H9 (cell line): ENCODE results near the gene CUBN. TPM values are rescaled to one million over a fixed set of nuclear protein-coding genes. Genes with fewer than 3 reads are reported as not detected.

Experiments used
- DNase-seq: peaks from one replicate; pipeline ENCODE4 v3.0.0-alpha.2; 2017
- H2AFZ ChIP-seq: one replicate; pipeline ENCODE4 v1.6.1; 2013; ENCODE audit warnings: mild to moderate bottlenecking, low read length, control low read depth, moderate library complexity
- H2AK5ac ChIP-seq: 2 replicates; pipeline ENCODE4 v1.6.1; 2013; ENCODE audit warnings: low read length, control low read depth, mixed read lengths; ENCODE audit not compliant: insufficient read length
- H2BK120ac ChIP-seq: one replicate; pipeline ENCODE4 v1.6.1; 2013; ENCODE audit warnings: low read depth, mild to moderate bottlenecking, low read length, control low read depth, inconsistent platforms; ENCODE audit not compliant: poor library complexity, severe bottlenecking
- H2BK12ac ChIP-seq: 2 replicates; pipeline ENCODE4 v1.6.1; 2013; ENCODE audit warnings: low read length, control low read depth, mixed read lengths, low read depth; ENCODE audit not compliant: insufficient read length
- H2BK15ac ChIP-seq: 2 replicates; pipeline ENCODE4 v1.6.1; 2013; ENCODE audit warnings: low read depth, low read length, control low read depth
- H2BK20ac ChIP-seq: one replicate; pipeline ENCODE4 v1.6.1; 2013; ENCODE audit warnings: low read depth, mild to moderate bottlenecking, low read length, control low read depth, inconsistent platforms; ENCODE audit not compliant: poor library complexity, severe bottlenecking
- H2BK5ac ChIP-seq: 2 replicates; pipeline ENCODE4 v1.6.1; 2013; ENCODE audit warnings: low read length, control low read depth, mixed read lengths; ENCODE audit not compliant: insufficient read length
- H3K14ac ChIP-seq: 2 replicates; pipeline ENCODE4 v1.6.1; 2013; ENCODE audit warnings: low read length, control low read depth; ENCODE audit not compliant: insufficient read depth
- H3K18ac ChIP-seq: 2 replicates; pipeline ENCODE4 v1.6.1; 2013; ENCODE audit warnings: low read depth, mild to moderate bottlenecking, mixed read lengths, low read length, control low read depth; ENCODE audit not compliant: insufficient read length
- H3K23ac ChIP-seq: 2 replicates; pipeline ENCODE4 v1.6.1; 2013; ENCODE audit warnings: low read length, control low read depth, mixed read lengths, low read depth; ENCODE audit not compliant: insufficient read length
- H3K23me2 ChIP-seq: 2 replicates; pipeline ENCODE4 v1.6.1; 2013; ENCODE audit warnings: low read depth, mild to moderate bottlenecking, mixed read lengths, low read length, control low read depth; ENCODE audit not compliant: insufficient read length, poor library complexity, severe bottlenecking
- H3K27ac ChIP-seq: 2 replicates; pipeline ENCODE4 v1.5.1; 2013; ENCODE audit warnings: low read length, control low read depth, mixed read lengths, low read depth; ENCODE audit not compliant: insufficient read length
- H3K27me3 ChIP-seq: 2 replicates; pipeline ENCODE4 v1.6.1; 2013; ENCODE audit warnings: low read length, control low read depth, inconsistent platforms; ENCODE audit not compliant: insufficient read depth
- H3K4ac ChIP-seq: 2 replicates; pipeline ENCODE4 v1.6.1; 2013; ENCODE audit warnings: low read depth, mild to moderate bottlenecking, control low read depth, inconsistent platforms, low read length, moderate library complexity
- H3K4me1 ChIP-seq: 2 replicates; pipeline ENCODE4 v1.6.1; 2013; ENCODE audit warnings: low read length, control low read depth, inconsistent platforms; ENCODE audit not compliant: insufficient read depth
- H3K4me2 ChIP-seq: 2 replicates; pipeline ENCODE4 v1.6.1; 2013; ENCODE audit warnings: low read length, control low read depth, mixed read lengths; ENCODE audit not compliant: insufficient read length, insufficient read depth
- H3K56ac ChIP-seq: 2 replicates; pipeline ENCODE4 v1.6.1; 2013; ENCODE audit warnings: low read depth, mild to moderate bottlenecking, mixed read lengths, low read length, control low read depth; ENCODE audit not compliant: insufficient read length
- H3K79me1 ChIP-seq: 2 replicates; pipeline ENCODE4 v1.6.1; 2013; ENCODE audit warnings: low read depth, mild to moderate bottlenecking, moderate library complexity, low read length, control low read depth, inconsistent platforms; ENCODE audit not compliant: insufficient read depth, poor library complexity, severe bottlenecking
- H3K79me2 ChIP-seq: 2 replicates; pipeline ENCODE4 v1.6.1; 2013; ENCODE audit warnings: low read length, control low read depth, inconsistent platforms; ENCODE audit not compliant: insufficient read depth
- H3K9ac ChIP-seq: 2 replicates; pipeline ENCODE4 v1.6.1; 2013; ENCODE audit warnings: low read length, control low read depth, mixed read lengths; ENCODE audit not compliant: insufficient read length; ENCODE audit errors: extremely low read depth
- H3K9me3 ChIP-seq: one replicate; pipeline ENCODE4 v1.6.1; 2013; ENCODE audit warnings: low read depth, low read length, inconsistent platforms; ENCODE audit not compliant: control insufficient read depth
- H3T11ph ChIP-seq: one replicate; pipeline ENCODE4 v1.6.1; 2013; ENCODE audit warnings: mild to moderate bottlenecking, low read length, control low read depth, inconsistent platforms
- H4K20me1 ChIP-seq: one replicate; pipeline ENCODE4 v1.6.1; 2013; ENCODE audit not compliant: control insufficient read depth, insufficient read length, insufficient read depth
- H4K5ac ChIP-seq: 2 replicates; pipeline ENCODE4 v1.6.1; 2013; ENCODE audit warnings: low read depth, mild to moderate bottlenecking, mixed read lengths, low read length, control low read depth; ENCODE audit not compliant: insufficient read length
- H4K8ac ChIP-seq: replicated peaks from 2 replicates; pipeline ENCODE4 v1.6.1; 2013; ENCODE audit warnings: low read length, control low read depth, mixed read lengths, low read depth; ENCODE audit not compliant: insufficient read length
- H4K91ac ChIP-seq: 2 replicates; pipeline ENCODE4 v1.6.1; 2013; ENCODE audit warnings: low read depth, mild to moderate bottlenecking, moderate library complexity, mixed read lengths, low read length, control low read depth; ENCODE audit not compliant: insufficient read length
- H3K27ac Mint-ChIP-seq, 3 experiments: 2 replicates in 2 of 3; 3 replicates in 1 of 3; pipeline ENCODE4 v1.8.0; 2020 to 2021; ENCODE audit warnings: mixed read lengths in 3 of 3, mild to moderate bottlenecking in 1 of 3, moderate library complexity in 1 of 3
- H3K27me3 Mint-ChIP-seq: 2 replicates; pipeline ENCODE4 v1.8.0; 2021; ENCODE audit warnings: low read depth, mild to moderate bottlenecking, moderate library complexity, mixed read lengths
- H3K36me3 Mint-ChIP-seq, 3 experiments: 2 replicates in 2 of 3; 3 replicates in 1 of 3; pipeline ENCODE4 v1.8.0; 2020 to 2021; ENCODE audit warnings: low read depth in 3 of 3, mixed read lengths in 3 of 3; ENCODE audit not compliant: insufficient read depth in 1 of 3
- H3K4me1 Mint-ChIP-seq, 2 experiments: 2 replicates each; pipeline ENCODE4 v1.8.0; 2020; ENCODE audit warnings: mixed read lengths in 2 of 2
- H3K4me3 Mint-ChIP-seq, 2 experiments: 2 replicates in 1 of 2; 3 replicates in 1 of 2; pipeline ENCODE4 v1.8.0; 2020 to 2021; ENCODE audit warnings: mild to moderate bottlenecking in 2 of 2, mixed read lengths in 2 of 2, moderate library complexity in 1 of 2
- H3K9me3 Mint-ChIP-seq, 2 experiments: 2 replicates in 1 of 2; 3 replicates in 1 of 2; pipeline ENCODE4 v1.8.0; 2020; ENCODE audit warnings: mild to moderate bottlenecking in 2 of 2, mixed read lengths in 2 of 2, moderate library complexity in 1 of 2
- WGBS: extraction: QIAGEN DNeasy Blood & Tissue Kit; methylation state at CpG from one replicate; pipeline ENCODE4 v1.1.7; 2013; ENCODE audit warnings: missing lambda C conversion rate, low lambda C conversion rate, mixed read lengths; ENCODE audit not compliant: insufficient read length; ENCODE audit errors: extremely low coverage; 5-methylcytosine and 5-hydroxymethylcytosine counted together
- total RNA-seq: library from RNA; stranded (reverse); gene quantifications from 2 replicates; pipeline ENCODE4 v1.2.1, GENCODE V29; 2021
- TF ChIP-seq, protein P1 (sequence below): fragments of 200-600 bp; sonication (generic); conservative IDR thresholded peaks from 3 replicates; pipeline ENCODE4 v1.8.0; 2021; ENCODE audit warnings: antibody characterized with exemption, mild to moderate bottlenecking

The CUBN gene
- total RNA-seq, 1 experiment from 2014 or later, result 0.26 TPM

GRCh38 chr10:17116193-17116592 lies 13.4 kb downstream of the CUBN start:
- Mint-ChIP-seq H3K36me3 (no peaks in the 10 kb centered on the region), H3K27me3 (no peaks in the 10 kb centered on the region), H3K9me3 (no peaks in the 10 kb centered on the region), H3K4me1 (no peaks in the 10 kb centered on the region; a peak in 2 of 4 replicates), H3K4me3 (no peak overlapping the region), H3K27ac (peak overlapping the region in 1 of 3 experiments; percentile 76; a peak in 1 of 7 replicates)
- Histone ChIP-seq H3K18ac (no peak overlapping the region), H4K91ac (no peak overlapping the region), H3T11ph (no peak overlapping the region), H2BK120ac (no peak overlapping the region), H3K27me3 (no peaks in the 10 kb centered on the region), H3K9me3 (no peaks in the 10 kb centered on the region), H3K4me1 (no peaks in the 10 kb centered on the region), H2BK15ac (no peak overlapping the region), H3K9ac (no peak overlapping the region), H2BK5ac (no peak overlapping the region), H4K5ac (no peak overlapping the region), H3K27ac (no peak overlapping the region), H3K4me2 (no peak overlapping the region), H4K20me1 (no peaks in the 10 kb centered on the region), H3K79me2 (no peaks in the 10 kb centered on the region), H3K14ac (no peak overlapping the region), H2BK12ac (no peak overlapping the region), H3K23me2 (no peaks in the 10 kb centered on the region), H3K56ac (no peak overlapping the region), H3K4ac (no peak overlapping the region), H4K8ac (no peak overlapping the region), H2BK20ac (no peak overlapping the region), H2AK5ac (no peak overlapping the region), H3K23ac (no peak overlapping the region), H2AFZ (no peak overlapping the region), H3K79me1 (no peaks in the 10 kb centered on the region)
- TF ChIP-seq, protein P1, sequence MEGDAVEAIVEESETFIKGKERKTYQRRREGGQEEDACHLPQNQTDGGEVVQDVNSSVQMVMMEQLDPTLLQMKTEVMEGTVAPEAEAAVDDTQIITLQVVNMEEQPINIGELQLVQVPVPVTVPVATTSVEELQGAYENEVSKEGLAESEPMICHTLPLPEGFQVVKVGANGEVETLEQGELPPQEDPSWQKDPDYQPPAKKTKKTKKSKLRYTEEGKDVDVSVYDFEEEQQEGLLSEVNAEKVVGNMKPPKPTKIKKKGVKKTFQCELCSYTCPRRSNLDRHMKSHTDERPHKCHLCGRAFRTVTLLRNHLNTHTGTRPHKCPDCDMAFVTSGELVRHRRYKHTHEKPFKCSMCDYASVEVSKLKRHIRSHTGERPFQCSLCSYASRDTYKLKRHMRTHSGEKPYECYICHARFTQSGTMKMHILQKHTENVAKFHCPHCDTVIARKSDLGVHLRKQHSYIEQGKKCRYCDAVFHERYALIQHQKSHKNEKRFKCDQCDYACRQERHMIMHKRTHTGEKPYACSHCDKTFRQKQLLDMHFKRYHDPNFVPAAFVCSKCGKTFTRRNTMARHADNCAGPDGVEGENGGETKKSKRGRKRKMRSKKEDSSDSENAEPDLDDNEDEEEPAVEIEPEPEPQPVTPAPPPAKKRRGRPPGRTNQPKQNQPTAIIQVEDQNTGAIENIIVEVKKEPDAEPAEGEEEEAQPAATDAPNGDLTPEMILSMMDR, result no peak
- whole genome bisulfite sequencing, result no CpG with 5 or more reads among the region's 5 CpGs
- no peak for DNase-seq
